IMR-90 (cell line): ENCODE results near the gene EID2B. TPM values are rescaled to one million over a fixed set of nuclear protein-coding genes. Genes with fewer than 3 reads are reported as not detected.

Source experiments
- ATAC-seq: fragments of 200-7000 bp; cut with Tn5 transposase; 2 replicates; pipeline ENCODE4 v1.9.1; 2020; ENCODE audit warnings: low read depth, mild to moderate bottlenecking, moderate library complexity
- BruUV-seq: library from RNA; stranded (reverse); fragments of 400-500 nt; replicated peaks from 2 replicates; lab custom pipeline; 2021; lab: Mats Ljungman, UMichigan
- CTCF ChIA-PET: fragments of 300-600 bp; formaldehyde crosslinking; extraction: SDS; loops from one replicate; lab custom pipeline; 2021; ENCODE audit warnings: antibody characterized with exemption; lab: Yijun Ruan, JAX
- POLR2A ChIA-PET: fragments of 300-600 bp; sonication (Branson Sonifier 250); formaldehyde crosslinking; loops from one replicate; lab custom pipeline; 2022; ENCODE audit warnings: antibody characterized with exemption; ENCODE audit not compliant: unreplicated experiment; lab: Charles Lee
- DNase-seq: peaks from one replicate; pipeline ENCODE4 v3.0.0; 2013
- H2AFZ ChIP-seq: replicated peaks from 2 replicates; pipeline ENCODE3; 2013; ENCODE audit warnings: low read length, mild to moderate bottlenecking; ENCODE audit not compliant: poor library complexity
- H2AK5ac ChIP-seq: 2 replicates; pipeline ENCODE4 v1.6.1; 2013; ENCODE audit warnings: low read depth, low read length, inconsistent platforms
- H2AK9ac ChIP-seq: replicated peaks from 2 replicates; pipeline ENCODE3; 2013; ENCODE audit warnings: mild to moderate bottlenecking, low read depth, low read length, moderate library complexity; ENCODE audit not compliant: poor library complexity
- H2BK120ac ChIP-seq: 2 replicates; pipeline ENCODE4 v1.6.1; 2013; ENCODE audit warnings: low read depth, low read length, inconsistent platforms
- H2BK15ac ChIP-seq: 3 replicates; pipeline ENCODE4 v1.6.1; 2013; ENCODE audit warnings: low read depth, low read length, inconsistent platforms
- H2BK20ac ChIP-seq: 2 replicates; pipeline ENCODE4 v1.6.1; 2013; ENCODE audit warnings: low read depth, mild to moderate bottlenecking, inconsistent platforms, low read length, moderate library complexity
- H2BK5ac ChIP-seq: 2 replicates; pipeline ENCODE4 v1.6.1; 2013; ENCODE audit warnings: mild to moderate bottlenecking, low read depth, low read length, inconsistent platforms; ENCODE audit not compliant: poor library complexity, severe bottlenecking
- H3K14ac ChIP-seq: replicated peaks from 2 replicates; pipeline ENCODE4 v1.6.1; 2013; ENCODE audit warnings: low read depth, low read length, inconsistent platforms
- H3K18ac ChIP-seq: 2 replicates; pipeline ENCODE4 v1.6.1; 2013; ENCODE audit warnings: low read depth, low read length, control low read depth
- H3K23ac ChIP-seq: 2 replicates; pipeline ENCODE4 v1.6.1; 2013; ENCODE audit warnings: low read depth, low read length, inconsistent platforms
- H3K27ac ChIP-seq: 2 replicates; pipeline ENCODE4 v1.5.1; 2013; ENCODE audit warnings: mild to moderate bottlenecking, control low read depth, low read length; ENCODE audit not compliant: insufficient read depth
- H3K27me3 ChIP-seq: 2 replicates; pipeline ENCODE4 v1.6.1; 2013; ENCODE audit warnings: low read length; ENCODE audit not compliant: control insufficient read depth, insufficient read depth
- H3K36me3 ChIP-seq: 2 replicates; pipeline ENCODE4 v1.6.1; 2013; ENCODE audit warnings: low read length, mixed read lengths; ENCODE audit not compliant: control insufficient read depth, insufficient read depth
- H3K4ac ChIP-seq: 2 replicates; pipeline ENCODE4 v1.6.1; 2013; ENCODE audit warnings: low read depth, low read length, inconsistent platforms
- H3K4me1 ChIP-seq: 2 replicates; pipeline ENCODE4 v1.6.1; 2013; ENCODE audit warnings: low read length, mixed read lengths; ENCODE audit not compliant: control insufficient read depth, insufficient read depth
- H3K4me2 ChIP-seq: 2 replicates; pipeline ENCODE4 v1.6.1; 2013; ENCODE audit warnings: low read depth, mild to moderate bottlenecking, control low read depth, low read length, moderate library complexity
- H3K4me3 ChIP-seq: 2 replicates; pipeline ENCODE4 v1.5.1; 2013; ENCODE audit warnings: low read depth, mild to moderate bottlenecking, control low read depth, low read length, moderate library complexity; ENCODE audit not compliant: insufficient read depth
- H3K56ac ChIP-seq: 2 replicates; pipeline ENCODE4 v1.6.1; 2013; ENCODE audit warnings: low read length, inconsistent platforms; ENCODE audit not compliant: insufficient read depth; ENCODE audit errors: extremely low read depth
- H3K79me1 ChIP-seq, 2 experiments: 2 replicates each; pipeline ENCODE4 v1.6.1; 2013; ENCODE audit warnings: low read length in 2 of 2, inconsistent platforms in 1 of 2, low read depth in 1 of 2
- H3K9ac ChIP-seq: 2 replicates; pipeline ENCODE4 v1.6.1; 2013; ENCODE audit warnings: low read depth, low read length, control low read depth
- H3K9me1 ChIP-seq: 2 replicates; pipeline ENCODE4 v1.6.1; 2013; ENCODE audit warnings: low read length, inconsistent platforms; ENCODE audit not compliant: insufficient read depth
- H3K9me3 ChIP-seq: 2 replicates; pipeline ENCODE4 v1.6.1; 2013; ENCODE audit warnings: low read length; ENCODE audit not compliant: control insufficient read depth, insufficient read depth
- H4K20me1 ChIP-seq: 2 replicates; pipeline ENCODE4 v1.6.1; 2013; ENCODE audit warnings: low read length, inconsistent platforms; ENCODE audit not compliant: insufficient read depth
- H4K5ac ChIP-seq: 2 replicates; pipeline ENCODE4 v1.6.1; 2013; ENCODE audit warnings: mild to moderate bottlenecking, low read depth, low read length, control low read depth
- H4K8ac ChIP-seq, 2 experiments: 2 replicates each; pipeline ENCODE4 v1.6.1; 2013; ENCODE audit warnings: low read depth in 2 of 2, low read length in 2 of 2, control low read depth in 1 of 2, inconsistent platforms in 1 of 2
- H4K91ac ChIP-seq: 2 replicates; pipeline ENCODE4 v1.6.1; 2013; ENCODE audit warnings: low read depth, low read length, inconsistent platforms; ENCODE audit not compliant: insufficient read depth
- BHLHE40 ChIP-seq: fragments of 150-350 bp; IDR thresholded peaks from 2 replicates; pipeline ENCODE4 v1.6.1; 2016; ENCODE audit warnings: mild to moderate bottlenecking, low read depth, low read length
- CEBPB ChIP-seq: IDR thresholded peaks from 2 replicates; pipeline ENCODE4 v1.6.1; 2012; ENCODE audit warnings: low read depth, low read length, improper control_type of control experiment
- CHD1 ChIP-seq: IDR thresholded peaks from 2 replicates; pipeline ENCODE4 v1.6.1; 2012; ENCODE audit warnings: low read depth, low read length, improper control_type of control experiment
- FOS ChIP-seq: fragments of 150-350 bp; IDR thresholded peaks from 2 replicates; pipeline ENCODE4 v1.6.1; 2016; ENCODE audit warnings: low read depth, low read length
- MAFK ChIP-seq: IDR thresholded peaks from 2 replicates; pipeline ENCODE4 v1.6.1; 2012; ENCODE audit warnings: low read depth, low read length, improper control_type of control experiment
- MAZ ChIP-seq: IDR thresholded peaks from 2 replicates; pipeline ENCODE4 v1.6.1; 2012; ENCODE audit warnings: low read depth, mild to moderate bottlenecking, low read length, improper control_type of control experiment, moderate library complexity, borderline replicate concordance
- MXI1 ChIP-seq: IDR thresholded peaks from 2 replicates; pipeline ENCODE4 v1.6.1; 2012; ENCODE audit warnings: low read depth, mild to moderate bottlenecking, low read length, moderate library complexity, borderline replicate concordance
- NFE2L2 ChIP-seq: fragments of 150-350 bp; IDR thresholded peaks from 2 replicates; pipeline ENCODE4 v1.6.1; 2016; ENCODE audit warnings: low read depth, mild to moderate bottlenecking, low read length
- POLR2A ChIP-seq: IDR thresholded peaks from 2 replicates; pipeline ENCODE4 v1.6.1; 2012; ENCODE audit warnings: mild to moderate bottlenecking, low read depth, low read length
- RAD21 ChIP-seq: IDR thresholded peaks from 2 replicates; pipeline ENCODE4 v1.6.1; 2012; ENCODE audit warnings: low read length, improper control_type of control experiment
- RCOR1 ChIP-seq: IDR thresholded peaks from 2 replicates; pipeline ENCODE4 v1.6.1; 2012; ENCODE audit warnings: mild to moderate bottlenecking, low read length, improper control_type of control experiment; ENCODE audit not compliant: insufficient replicate concordance
- RFX5 ChIP-seq: IDR thresholded peaks from 2 replicates; pipeline ENCODE4 v1.8.0; 2012; ENCODE audit warnings: low read depth, mild to moderate bottlenecking, low read length, moderate library complexity
- SMC3 ChIP-seq: fragments of 150-350 bp; IDR thresholded peaks from 2 replicates; pipeline ENCODE4 v1.6.1; 2016; ENCODE audit warnings: low read depth, mild to moderate bottlenecking, antibody characterized with exemption, low read length, moderate library complexity
- USF2 ChIP-seq: fragments of 150-350 bp; IDR thresholded peaks from 2 replicates; pipeline ENCODE4 v1.6.1; 2017; ENCODE audit warnings: mild to moderate bottlenecking, antibody characterized with exemption, low read length, low read depth
- WGBS, 2 experiments: methylation state at CpG; one replicate each; pipeline versions ENCODE4 v1.1.5 to v1.1.7; 2013; ENCODE audit warnings: missing lambda C conversion rate in 2 of 2; ENCODE audit not compliant: insufficient read length in 1 of 2; ENCODE audit errors: extremely low coverage in 2 of 2; 5-methylcytosine and 5-hydroxymethylcytosine counted together
- dilution Hi-C: fragments of 300-500 bp; cut with HindIII; formaldehyde crosslinking; loops from one replicate; pipeline ENCODE4 v1.14.3; 2018; ENCODE audit warnings: low sequenced_read_pairs; ENCODE audit not compliant: unreplicated experiment
- in situ Hi-C: fragments of 300-500 bp; cut with MboI; formaldehyde crosslinking; loops from 3 replicates; pipeline ENCODE4 v1.14.3; 2019; ENCODE audit warnings: low sequenced_read_pairs, inconsistent platforms, mixed read lengths
- intact Hi-C: fragments of 100-400 bp; cut with micrococcal nuclease; formaldehyde crosslinking; loops from 2 replicates; pipeline ENCODE4 v1.10.0; 2022
- polyA plus RNA-seq, 3 experiments: library from polyadenylated mRNA; depleted of rRNA; stranded (reverse); fragments of >200 nt; gene quantifications; 2 replicates each; pipeline ENCODE4 v1.2.3, GENCODE V29; 2012; ENCODE audit warnings: low replicate concordance in 1 of 3
- total RNA-seq: library from RNA; depleted of rRNA; stranded (reverse); fragments of >200 nt; gene quantifications from 2 replicates; pipeline ENCODE4 v1.2.3, GENCODE V29; 2012
- TF ChIP-seq, protein P1 (sequence below): conservative IDR thresholded peaks from 2 replicates; pipeline ENCODE4 v1.5.1; 2012; ENCODE audit warnings: mild to moderate bottlenecking, low read depth, low read length, improper control_type of control experiment
- TF ChIP-seq, protein P2 (sequence below): fragments of 150-350 bp; IDR thresholded peaks from 2 replicates; pipeline ENCODE4 v1.6.1; 2016; ENCODE audit warnings: low read depth, mild to moderate bottlenecking, low read length, moderate library complexity, borderline replicate concordance

Gene EID2B
- total and polyA plus RNA-seq, 2 of the 4 experiments (the other 2 are of a cell fraction): 2.5 to 2.7 TPM

- no peak overlapping the region for H4K5ac ChIP-seq
- no peak overlapping the region for H2BK15ac ChIP-seq
- in situ Hi-C loops (no loop called here), intact Hi-C loops (no loop called here), dilution Hi-C loops (no loop called here)
- H3K27me3 ChIP-seq: no peaks in the 10 kb centered on the region
- no peaks in the 10 kb centered on the region for H3K9me3 ChIP-seq
- POLR2A ChIA-PET: no interaction called here
- H3K4me2 ChIP-seq: no peak overlapping the region
- no peak overlapping the region for H4K8ac ChIP-seq
- no peak overlapping the region for H2AK9ac ChIP-seq
- ATAC-seq (no peak), DNase-seq (no peak)
- H2BK5ac ChIP-seq: no peak overlapping the region
- H3K18ac ChIP-seq: no peak overlapping the region
- CTCF ChIA-PET: interaction anchor here (0.6 kb wide), 1 partner anchor 53 kb away, joined by 4 read pairs; no protein-coding TSS in a partner anchor
- no peak overlapping the region for H3K4ac ChIP-seq
- no peaks in the 10 kb centered on the region for H4K20me1 ChIP-seq
- H3K23ac ChIP-seq: no peak overlapping the region
- no peak overlapping the region for H3K27ac ChIP-seq
- peaks cover 1% of the 10 kb centered on the region; the same call in 1 of the 2 replicates for H3K36me3 ChIP-seq
- TF ChIP-seq MAZ (no peak), USF2 (no peak), RAD21 (no peak), RFX5 (no peak), CEBPB (no peak), CHD1 (no peak), NFE2L2 (no peak), RCOR1 (no peak), MAFK (no peak), FOS (no peak), POLR2A (no peak), SMC3 (no peak), MXI1 (no peak), BHLHE40 (no peak)
- TF ChIP-seq, protein P1, sequence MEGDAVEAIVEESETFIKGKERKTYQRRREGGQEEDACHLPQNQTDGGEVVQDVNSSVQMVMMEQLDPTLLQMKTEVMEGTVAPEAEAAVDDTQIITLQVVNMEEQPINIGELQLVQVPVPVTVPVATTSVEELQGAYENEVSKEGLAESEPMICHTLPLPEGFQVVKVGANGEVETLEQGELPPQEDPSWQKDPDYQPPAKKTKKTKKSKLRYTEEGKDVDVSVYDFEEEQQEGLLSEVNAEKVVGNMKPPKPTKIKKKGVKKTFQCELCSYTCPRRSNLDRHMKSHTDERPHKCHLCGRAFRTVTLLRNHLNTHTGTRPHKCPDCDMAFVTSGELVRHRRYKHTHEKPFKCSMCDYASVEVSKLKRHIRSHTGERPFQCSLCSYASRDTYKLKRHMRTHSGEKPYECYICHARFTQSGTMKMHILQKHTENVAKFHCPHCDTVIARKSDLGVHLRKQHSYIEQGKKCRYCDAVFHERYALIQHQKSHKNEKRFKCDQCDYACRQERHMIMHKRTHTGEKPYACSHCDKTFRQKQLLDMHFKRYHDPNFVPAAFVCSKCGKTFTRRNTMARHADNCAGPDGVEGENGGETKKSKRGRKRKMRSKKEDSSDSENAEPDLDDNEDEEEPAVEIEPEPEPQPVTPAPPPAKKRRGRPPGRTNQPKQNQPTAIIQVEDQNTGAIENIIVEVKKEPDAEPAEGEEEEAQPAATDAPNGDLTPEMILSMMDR: no peak
- TF ChIP-seq, protein P2, sequence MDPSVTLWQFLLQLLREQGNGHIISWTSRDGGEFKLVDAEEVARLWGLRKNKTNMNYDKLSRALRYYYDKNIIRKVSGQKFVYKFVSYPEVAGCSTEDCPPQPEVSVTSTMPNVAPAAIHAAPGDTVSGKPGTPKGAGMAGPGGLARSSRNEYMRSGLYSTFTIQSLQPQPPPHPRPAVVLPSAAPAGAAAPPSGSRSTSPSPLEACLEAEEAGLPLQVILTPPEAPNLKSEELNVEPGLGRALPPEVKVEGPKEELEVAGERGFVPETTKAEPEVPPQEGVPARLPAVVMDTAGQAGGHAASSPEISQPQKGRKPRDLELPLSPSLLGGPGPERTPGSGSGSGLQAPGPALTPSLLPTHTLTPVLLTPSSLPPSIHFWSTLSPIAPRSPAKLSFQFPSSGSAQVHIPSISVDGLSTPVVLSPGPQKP: no peak
- no peak overlapping the region for H3K9ac ChIP-seq
- H3K56ac ChIP-seq: no peak overlapping the region
- H2BK20ac ChIP-seq: no peak overlapping the region
- H2AFZ ChIP-seq: no peak overlapping the region
- BruUV-seq: no TSS peak
- H2AK5ac ChIP-seq: no peak overlapping the region
- no peak overlapping the region for H3K14ac ChIP-seq
- no peaks in the 10 kb centered on the region for H3K4me1 ChIP-seq
- peaks cover 0 to 9% of the 10 kb centered on the region in 2 experiments; a peak in 2 of 4 replicates for H3K79me1 ChIP-seq
- H2BK120ac ChIP-seq: no peak overlapping the region
- no CpG with 5 or more reads among the region's 3 CpGs for WGBS, 2 experiments
- no peak overlapping the region for H4K91ac ChIP-seq
- H3K4me3 ChIP-seq: no peak overlapping the region
- H3K9me1 ChIP-seq: no peaks in the 10 kb centered on the region
Observed at GRCh38 chr19:39525205-39525604, 7.4 kb downstream of the EID2B start.
